ENCODE results near the gene SUPT20H.

SUPT20H gene

GRCh38 chr13:37058910-37059847 lies at the start of gene SUPT20H:
TSS of gene SUPT20H (minus strand) at chr13:37059688. CDS start at chr13:37051490, 8,198 bp downstream.
- in situ Hi-C loops (cut with MboI; ENCODE audit: low sequenced_read_pairs): no loop called here

DNA sequence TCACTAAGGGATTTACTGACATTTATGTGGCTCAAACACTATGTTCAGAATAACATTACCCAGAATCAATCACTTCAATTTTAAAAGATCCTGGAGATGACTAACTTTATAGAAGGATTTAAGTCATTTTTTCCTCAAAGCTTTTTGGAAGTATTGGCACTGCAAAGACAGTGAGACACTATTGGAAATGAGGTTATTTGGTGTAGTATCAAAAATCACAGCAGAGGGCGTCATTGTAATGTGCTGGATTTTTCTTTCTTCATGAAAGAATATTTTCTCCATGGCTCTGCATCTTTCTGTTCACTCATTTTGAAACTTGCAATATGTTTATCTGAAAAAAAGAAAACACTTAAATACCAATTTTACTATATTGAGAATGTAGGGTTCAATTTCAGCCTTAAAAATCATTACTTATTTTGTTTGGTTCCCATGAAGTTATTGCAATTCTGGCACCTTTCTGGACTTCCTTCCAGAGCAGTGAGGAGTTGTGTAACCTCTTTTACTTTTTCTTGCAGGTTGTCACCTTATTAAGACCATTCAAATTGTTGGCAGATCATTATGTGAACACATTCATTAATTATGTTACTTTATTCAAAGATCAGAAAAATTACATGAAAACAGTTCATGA lies 49.7 kb upstream of the SUPT20H start:
- in situ Hi-C loops (cut with MboI; ENCODE audit: low sequenced_read_pairs): no loop called here

- in situ Hi-C loops (cut with MboI; ENCODE audit: low sequenced_read_pairs): no loop called here
Measured at GRCh38 chr13:37107868-37108267, 48.4 kb upstream of the SUPT20H start.

DNA sequence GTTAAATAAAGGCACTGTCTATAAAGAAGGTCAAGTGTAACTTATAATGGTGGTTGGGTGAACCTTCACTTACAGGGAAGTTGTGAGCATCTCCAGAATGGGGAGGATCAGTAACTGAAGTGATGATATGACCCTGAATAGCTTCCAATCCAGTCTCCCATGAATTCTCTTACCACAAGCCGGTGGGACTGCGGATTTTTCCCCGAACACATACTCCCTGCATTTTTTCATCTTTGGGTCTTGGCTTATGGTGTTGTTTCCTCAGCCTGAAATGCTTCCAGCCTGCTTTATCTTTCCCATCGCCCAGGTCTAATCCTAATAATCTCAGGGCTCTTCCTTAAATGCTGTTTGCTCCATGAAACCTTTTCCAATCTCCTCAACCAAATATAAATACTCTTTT lies 48.0 kb upstream of the SUPT20H start:
- in situ Hi-C loops (cut with MboI; ENCODE audit: low sequenced_read_pairs): no loop called here

DNA sequence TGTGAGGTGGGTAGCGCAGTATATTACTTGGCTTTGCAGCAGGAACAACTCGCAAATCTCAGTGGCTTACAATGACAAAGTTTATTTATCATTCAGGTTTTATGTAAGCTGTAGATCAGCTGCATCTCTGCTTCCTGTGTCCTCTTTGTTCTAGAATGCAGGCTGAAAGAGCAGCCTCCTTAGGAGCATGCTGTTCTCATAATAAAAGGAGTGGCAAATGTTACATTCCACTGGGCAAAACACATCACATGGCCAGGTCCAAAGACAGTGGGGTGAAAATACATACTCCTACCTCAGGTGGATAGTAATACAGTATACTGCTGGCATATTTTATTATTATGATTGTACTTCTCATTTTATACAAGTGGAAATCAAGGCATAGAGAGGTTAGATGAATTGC lies 47.2 kb upstream of the SUPT20H start:
- in situ Hi-C loops (cut with MboI; ENCODE audit: low sequenced_read_pairs): no loop called here

DNA sequence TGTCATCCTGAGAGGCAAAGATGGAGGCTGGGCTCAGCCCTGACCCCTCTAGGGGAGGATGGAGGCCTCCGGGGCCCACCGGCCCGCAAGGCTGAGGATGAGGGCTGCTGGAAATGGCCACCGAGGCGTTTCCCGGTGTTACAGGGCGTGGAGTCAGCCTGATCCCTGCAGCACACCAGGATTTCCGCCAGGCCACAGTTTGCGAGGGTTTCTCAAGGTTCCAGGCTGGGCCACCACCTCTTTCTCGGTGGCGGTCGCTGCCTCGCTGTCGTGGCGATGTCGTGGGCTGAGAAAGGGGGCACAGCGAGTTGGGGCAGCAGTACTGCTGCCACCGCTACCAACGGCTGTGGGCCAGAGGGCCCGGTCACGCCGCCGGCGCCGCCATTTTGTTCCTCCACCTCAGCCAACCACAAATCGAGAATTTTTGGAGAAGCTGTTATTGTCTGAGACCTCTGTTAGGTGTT lies 45.8 kb upstream of the SUPT20H start, which contains the start of gene CSNK1A1L:
Gene CSNK1A1L (minus strand): TSS at position 414 of the 464 bp plus-strand sequence. CDS start 408 bp downstream, at position 6.
- in situ Hi-C loops (cut with MboI; ENCODE audit: low sequenced_read_pairs): no loop called here

- in situ Hi-C loops (cut with MboI; ENCODE audit: low sequenced_read_pairs): no loop called here
Measured at GRCh38 chr13:37102896-37103295, 43.4 kb upstream of the SUPT20H start.

DNA sequence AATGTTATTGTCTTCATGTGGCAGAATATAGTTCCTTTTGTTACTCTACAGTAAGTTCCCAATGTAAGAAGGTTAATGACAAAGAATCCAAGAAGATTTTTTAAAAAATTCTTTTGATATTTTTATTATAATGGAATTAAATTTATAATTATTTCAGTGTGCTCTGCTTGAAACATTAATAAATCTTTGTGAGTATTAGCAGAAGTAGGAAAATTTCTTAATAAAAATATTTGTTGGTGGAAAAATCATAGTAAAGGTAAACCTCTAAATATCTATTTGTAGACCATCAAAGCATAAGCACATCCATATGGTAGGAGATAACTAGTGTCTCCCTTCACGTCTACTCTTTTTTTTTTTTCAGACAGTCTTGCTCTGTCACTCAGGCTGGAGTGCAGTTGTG lies 41.7 kb upstream of the SUPT20H start:
- in situ Hi-C loops (cut with MboI; ENCODE audit: low sequenced_read_pairs): no loop called here

DNA sequence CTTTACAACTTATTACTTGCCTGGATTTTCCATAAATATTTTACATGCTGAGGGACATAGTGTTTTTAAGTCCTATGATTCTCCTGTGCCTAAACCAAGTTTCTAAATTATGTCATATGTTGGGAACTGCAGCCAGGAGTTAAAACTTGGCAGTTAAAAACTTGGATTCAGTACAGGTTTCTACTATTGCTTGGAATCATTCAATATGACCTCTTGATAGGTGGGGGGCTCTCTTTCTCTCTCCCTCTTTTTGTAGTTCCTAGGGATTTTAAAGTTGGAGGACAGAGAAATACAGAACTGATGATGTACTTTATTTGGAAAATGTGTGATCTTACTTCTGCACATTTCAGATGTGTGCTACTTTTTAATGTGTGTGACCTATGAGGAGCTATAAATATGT lies 41.2 kb upstream of the SUPT20H start:
- in situ Hi-C loops (cut with MboI; ENCODE audit: low sequenced_read_pairs): no loop called here

GRCh38 chr13:37097076-37097475 lies 37.6 kb upstream of the SUPT20H start:
- in situ Hi-C loops (cut with MboI; ENCODE audit: low sequenced_read_pairs): no loop called here

DNA sequence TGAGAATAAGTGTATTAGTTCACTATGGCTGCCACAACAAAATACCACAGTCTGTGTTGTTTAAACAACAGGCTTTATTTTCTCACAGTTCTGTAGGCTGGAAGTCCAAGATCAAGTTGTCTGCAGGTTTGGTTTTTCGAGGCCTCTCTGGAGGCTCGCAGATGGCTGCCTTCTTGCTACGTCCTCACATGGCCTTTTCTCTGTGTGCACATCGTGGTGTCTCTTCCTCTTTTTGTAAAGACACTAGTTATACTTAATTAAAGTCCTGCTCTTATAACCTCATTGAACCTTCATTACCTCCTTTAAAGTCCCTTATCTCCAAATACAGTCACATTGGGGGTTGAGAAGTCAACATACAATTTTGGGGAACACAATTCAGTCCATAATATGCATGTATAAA lies 35.4 kb upstream of the SUPT20H start:
- in situ Hi-C loops (cut with MboI; ENCODE audit: low sequenced_read_pairs): no loop called here

DNA sequence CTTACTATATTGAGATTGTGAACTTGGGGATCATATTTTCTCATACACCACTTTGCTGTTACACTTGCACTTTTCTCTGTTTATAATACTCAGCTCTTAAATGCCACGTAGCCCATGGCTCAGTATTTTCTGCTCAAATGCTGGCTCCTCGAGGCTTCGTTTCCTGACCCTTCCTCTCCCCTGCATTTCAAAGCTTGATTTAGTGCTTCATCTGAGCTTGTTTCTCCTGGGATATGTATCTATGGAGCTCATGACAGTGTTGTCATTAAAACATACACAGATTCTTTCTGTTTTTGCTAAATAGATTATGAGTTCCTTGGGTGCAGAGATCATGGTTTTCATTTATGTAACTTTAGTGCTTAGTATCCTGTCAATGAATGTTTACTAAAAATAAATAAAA lies 34.6 kb upstream of the SUPT20H start:
- in situ Hi-C loops (cut with MboI; ENCODE audit: low sequenced_read_pairs): no loop called here

DNA sequence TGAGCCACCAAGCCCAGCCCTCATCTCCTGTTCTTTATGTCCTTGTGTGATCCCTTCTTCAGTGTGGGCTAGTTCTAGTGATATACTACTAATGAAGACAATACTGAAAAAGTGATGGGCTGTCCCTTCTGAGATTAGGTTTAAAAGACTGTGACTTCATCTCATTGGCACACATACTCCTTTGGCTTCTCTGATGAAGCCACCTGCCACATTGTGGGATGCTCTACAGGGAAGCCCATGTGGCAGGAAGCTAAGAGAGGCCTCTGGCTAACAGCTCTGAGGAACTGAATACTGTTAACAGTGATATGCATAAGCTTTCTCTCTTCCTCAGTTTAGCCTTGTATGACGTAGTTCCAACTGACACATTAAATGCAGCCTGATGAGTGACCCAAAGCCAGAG lies 32.3 kb upstream of the SUPT20H start:
- in situ Hi-C loops (cut with MboI; ENCODE audit: low sequenced_read_pairs): no loop called here

DNA sequence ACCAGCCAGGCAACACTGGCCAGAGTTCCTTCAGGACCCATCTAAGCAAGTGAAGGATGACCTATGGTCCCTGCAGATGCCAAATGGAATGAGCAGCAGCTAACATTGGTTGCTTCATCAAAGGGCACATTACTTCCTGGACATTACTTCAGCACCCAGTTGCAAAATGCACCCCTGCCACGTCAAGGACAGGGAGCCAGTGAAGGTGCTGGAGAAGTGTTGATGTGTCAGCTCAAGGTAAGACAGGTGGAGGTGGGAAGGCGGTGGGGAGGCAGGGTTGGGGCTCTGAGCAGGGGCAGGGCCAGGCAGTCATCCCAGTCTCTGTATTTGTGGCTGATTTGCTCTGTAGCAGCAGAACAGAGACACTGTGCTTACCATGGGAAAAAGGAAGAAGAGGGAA lies 31.4 kb upstream of the SUPT20H start:
- in situ Hi-C loops (cut with MboI; ENCODE audit: low sequenced_read_pairs): no loop called here

DNA sequence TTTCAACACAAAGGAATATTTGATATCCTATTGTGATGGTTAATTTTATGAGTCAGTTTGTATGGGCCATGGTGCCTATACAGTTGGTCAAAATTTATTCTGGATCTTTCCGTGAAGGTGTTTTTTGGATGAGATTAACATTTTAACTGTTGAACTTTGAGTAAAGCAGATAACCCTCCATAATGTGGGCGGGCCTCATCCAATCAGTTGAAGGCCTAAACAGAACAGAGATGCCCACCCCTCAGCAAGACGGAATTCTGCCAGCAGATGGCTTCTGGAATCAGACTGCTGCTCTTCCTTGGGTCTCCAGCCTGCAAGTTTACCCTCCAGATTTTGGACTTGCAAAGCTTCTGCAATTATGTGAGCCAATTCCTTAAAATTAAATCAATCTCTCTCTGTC lies 30.0 kb upstream of the SUPT20H start:
- in situ Hi-C loops (cut with MboI; ENCODE audit: low sequenced_read_pairs): no loop called here

DNA sequence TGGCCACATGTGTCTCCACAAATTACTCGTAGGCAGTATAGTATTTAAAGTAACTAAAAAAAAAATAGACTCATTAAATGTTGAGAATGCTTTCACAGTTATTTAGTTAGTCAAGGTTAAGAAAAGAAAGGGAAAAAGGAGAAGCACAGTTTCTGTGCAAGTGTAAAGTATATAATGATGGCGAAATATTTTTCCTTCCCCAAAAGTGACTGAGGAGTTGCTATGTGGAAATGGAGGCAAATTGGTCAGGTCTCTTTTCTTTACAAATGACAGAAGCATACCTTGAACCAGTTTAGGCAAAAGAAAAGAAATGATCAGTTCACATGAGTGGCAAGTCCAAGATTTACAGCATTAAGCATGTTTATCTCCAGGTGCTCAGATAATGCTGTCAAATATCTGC lies 28.0 kb upstream of the SUPT20H start:
- in situ Hi-C loops (cut with MboI; ENCODE audit: low sequenced_read_pairs): no loop called here

- in situ Hi-C loops (cut with MboI; ENCODE audit: low sequenced_read_pairs): no loop called here
Measured at GRCh38 chr13:37085606-37086005, 26.1 kb upstream of the SUPT20H start.

DNA sequence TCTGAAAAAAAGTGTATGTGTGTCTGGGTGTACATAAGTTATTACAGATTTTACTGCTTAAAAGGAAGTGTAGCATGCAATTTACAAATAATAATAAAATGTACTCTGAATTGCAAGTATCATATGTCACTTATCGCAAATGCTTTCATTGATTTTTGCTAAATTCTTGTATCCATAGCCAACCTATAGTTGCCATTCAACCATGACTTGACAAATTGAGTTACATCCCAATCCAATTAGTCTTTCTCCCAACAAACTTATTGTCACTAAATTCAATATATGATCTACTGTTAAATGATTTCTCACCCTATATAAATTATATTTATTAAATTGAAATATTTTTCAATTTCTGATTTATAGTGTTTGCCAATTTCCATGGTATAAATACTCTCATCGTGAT lies 17.3 kb upstream of the SUPT20H start:
- in situ Hi-C loops (cut with MboI; ENCODE audit: low sequenced_read_pairs): no loop called here

DNA sequence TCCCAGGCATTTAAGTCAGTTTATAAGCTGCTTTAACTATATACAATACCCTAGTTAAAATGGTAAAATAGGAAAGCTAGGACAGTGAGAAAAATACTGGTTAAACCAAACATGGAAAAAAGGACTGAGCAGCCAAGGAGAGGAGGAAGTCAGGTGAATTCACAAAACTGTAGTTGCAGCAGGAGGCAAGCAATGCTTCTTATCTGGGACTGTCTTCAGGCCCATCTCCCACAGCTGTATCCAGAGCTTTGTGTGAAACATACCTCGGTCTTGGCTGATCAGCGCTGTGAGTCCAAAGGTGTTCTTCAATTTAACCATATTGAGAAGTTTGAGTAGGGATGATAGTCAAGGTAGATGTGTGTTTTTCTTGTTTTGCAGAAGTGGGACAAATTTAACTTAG lies 15.7 kb upstream of the SUPT20H start:
- in situ Hi-C loops (cut with MboI; ENCODE audit: low sequenced_read_pairs): no loop called here

DNA sequence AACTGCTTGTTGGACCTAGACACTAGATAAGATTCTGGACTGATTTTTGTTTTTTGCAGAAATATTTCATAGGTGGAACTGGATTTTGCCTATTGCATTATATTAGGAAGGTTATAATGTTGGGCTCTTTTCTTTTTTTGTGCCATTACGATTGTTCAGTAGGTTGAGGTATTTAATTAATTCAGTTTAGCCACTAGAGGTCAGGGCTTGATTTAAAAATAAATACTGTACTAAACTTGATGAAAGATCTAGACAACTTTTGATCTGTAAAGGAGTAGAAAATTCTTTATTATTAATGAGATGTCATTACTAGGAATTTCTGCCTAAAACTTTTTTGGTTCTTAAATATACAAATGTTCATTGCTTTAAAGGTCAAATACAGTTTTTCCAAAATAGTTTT lies 15.2 kb upstream of the SUPT20H start:
- in situ Hi-C loops (cut with MboI; ENCODE audit: low sequenced_read_pairs): no loop called here

DNA sequence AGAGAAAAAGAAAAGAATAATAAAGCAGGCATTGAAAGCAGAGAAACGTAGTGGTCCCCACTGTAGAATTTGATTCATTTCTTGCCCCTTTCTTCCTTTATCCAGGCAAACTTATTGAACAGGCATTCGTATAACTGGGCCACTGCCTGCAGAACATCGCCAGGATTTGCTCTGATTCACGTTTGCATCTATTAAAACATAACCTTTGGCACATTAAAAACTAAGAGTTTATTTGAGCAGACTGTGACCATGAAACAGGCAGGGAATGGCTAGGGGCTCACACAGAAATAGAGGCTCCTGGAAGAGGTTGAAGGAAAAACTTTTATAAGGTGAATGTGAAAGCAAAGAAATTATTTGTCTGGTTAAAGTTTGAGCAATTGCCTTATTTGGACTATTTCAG lies 12.5 kb upstream of the SUPT20H start:
- in situ Hi-C loops (cut with MboI; ENCODE audit: low sequenced_read_pairs): no loop called here

- in situ Hi-C loops (cut with MboI; ENCODE audit: low sequenced_read_pairs): no loop called here
Measured at GRCh38 chr13:37070956-37071355, 11.5 kb upstream of the SUPT20H start.
